D721Med (cell line): ENCODE data around the gene ZNF225.

Source experiments
- DNase-seq: peaks from one replicate; pipeline ENCODE4 v3.0.0; 2011; ENCODE audit warnings: low spot score; ENCODE audit not compliant: insufficient read length
- FAIRE-seq: peaks from 2 replicates; lab custom pipeline; 2011; peaks lifted over from hg19 to GRCh38; lab: Jason Lieb, UNC
- CTCF ChIP-seq: IDR thresholded peaks from 2 replicates; pipeline ENCODE4 v1.5.1; 2012; ENCODE audit warnings: mild to moderate bottlenecking, control low read depth; ENCODE audit not compliant: insufficient read depth; ENCODE audit errors: missing control alignments

The ZNF225 gene

GRCh38 chr19:44092108-44092507 lies 21.1 kb upstream of the ZNF225 start:
- no peak for DNase-seq
- TF ChIP-seq CTCF: no peak
- FAIRE-seq: no peak

- DNase-seq (peak; percentile 74), FAIRE-seq (no peak)
- no peak for TF ChIP-seq CTCF
Observed at GRCh38 chr19:44093931-44094765, 19.1 kb upstream of the ZNF225 start, which contains the start of gene ZNF224. Gene ZNF224 (plus strand): TSS chr19:44094361. CDS start chr19:44097874, 3,513 bp downstream.

- DNase-seq (no peak), FAIRE-seq (no peak)
- TF ChIP-seq CTCF: no peak
Observed at GRCh38 chr19:44107751-44108150, 5.4 kb upstream of the ZNF225 start.

- no peak for TF ChIP-seq CTCF
- DNase-seq: no peak
- FAIRE-seq: no peak
Observed at GRCh38 chr19:44109458-44109857, 3.7 kb upstream of the ZNF225 start.

GRCh38 chr19:44111910-44112463 lies 1.2 kb upstream of the ZNF225 start:
- no peak for DNase-seq
- no peak for FAIRE-seq
- TF ChIP-seq CTCF: no peak

GRCh38 chr19:44112802-44113137 lies 429 bp upstream of the ZNF225 start:
- FAIRE-seq: no peak

More at GRCh38 chr19:44112802-44113137, 429 bp upstream of the ZNF225 start:
- no peak for DNase-seq
- TF ChIP-seq CTCF: no peak
